ENCODE data around the gene ITPKA. TPM values are rescaled to one million over a fixed set of nuclear protein-coding genes. Genes with fewer than 3 reads are reported as not detected.

ITPKA gene
- total and polyA plus RNA-seq, 2 of the 13 experiments (the other 11 are each of a cell fraction or from before 2014, with no cell fraction given) = 13.2 to 41.3 TPM

GRCh38 chr15:41544650-41545015, 51.0 kb downstream of the ITPKA start (continued):
- no peak for TF ChIP-seq ZBTB2 (CRISPR knock-in tag; IDR thresholded peaks at IDR 0.05; ENCODE audit: low read depth)
- 0 out of 2 replicates have a peak, but pooled peaks have one; percentile 34 for TF ChIP-seq ZNF776 (CRISPR knock-in tag; IDR thresholded peaks at IDR 0.05)
- no peak for TF ChIP-seq KDM1A (CRISPR knock-in tag; IDR thresholded peaks at IDR 0.05)
- TF ChIP-seq DNMT1 (CRISPR knock-in tag; IDR thresholded peaks at IDR 0.05) = peak; percentile 72; the same call in 1 of the 2 replicates
- TF ChIP-seq ZNF687 (CRISPR knock-in tag; IDR thresholded peaks at IDR 0.05) = 0 out of 2 replicates have a peak, but pooled peaks have one; percentile 1
- TF ChIP-seq NFRKB (IDR thresholded peaks at IDR 0.05) = no peak
- no peak for TF ChIP-seq EED (CRISPR knock-in tag; IDR thresholded peaks at IDR 0.05)
- 0 out of 2 replicates have a peak, but pooled peaks have one; percentile 62 for TF ChIP-seq FUBP1 (CRISPR knock-in tag; IDR thresholded peaks at IDR 0.05; ENCODE audit: borderline replicate concordance)
- no peak for TF ChIP-seq XRCC5 (optimal IDR thresholded peaks at IDR 0.05; ENCODE audit: low read length)
- no peak for TF ChIP-seq ZNF34 (CRISPR knock-in tag; IDR thresholded peaks at IDR 0.05; ENCODE audit: borderline replicate concordance)
- TF ChIP-seq RXRB (CRISPR knock-in tag; IDR thresholded peaks at IDR 0.05; ENCODE audit: borderline replicate concordance) = no peak
- TF ChIP-seq SALL2 (CRISPR knock-in tag; IDR thresholded peaks at IDR 0.05) = no peak
- no peak for TF ChIP-seq BHLHE40 (IDR thresholded peaks at IDR 0.05; ENCODE audit: low read length)
